ENCODE measurements around the gene SPATA31D1. TPM values are rescaled to one million over a fixed set of nuclear protein-coding genes. Genes with fewer than 3 reads are reported as not detected.

The SPATA31D1 gene
- total and polyA plus RNA-seq, 10 donors, result not detected

DNA sequence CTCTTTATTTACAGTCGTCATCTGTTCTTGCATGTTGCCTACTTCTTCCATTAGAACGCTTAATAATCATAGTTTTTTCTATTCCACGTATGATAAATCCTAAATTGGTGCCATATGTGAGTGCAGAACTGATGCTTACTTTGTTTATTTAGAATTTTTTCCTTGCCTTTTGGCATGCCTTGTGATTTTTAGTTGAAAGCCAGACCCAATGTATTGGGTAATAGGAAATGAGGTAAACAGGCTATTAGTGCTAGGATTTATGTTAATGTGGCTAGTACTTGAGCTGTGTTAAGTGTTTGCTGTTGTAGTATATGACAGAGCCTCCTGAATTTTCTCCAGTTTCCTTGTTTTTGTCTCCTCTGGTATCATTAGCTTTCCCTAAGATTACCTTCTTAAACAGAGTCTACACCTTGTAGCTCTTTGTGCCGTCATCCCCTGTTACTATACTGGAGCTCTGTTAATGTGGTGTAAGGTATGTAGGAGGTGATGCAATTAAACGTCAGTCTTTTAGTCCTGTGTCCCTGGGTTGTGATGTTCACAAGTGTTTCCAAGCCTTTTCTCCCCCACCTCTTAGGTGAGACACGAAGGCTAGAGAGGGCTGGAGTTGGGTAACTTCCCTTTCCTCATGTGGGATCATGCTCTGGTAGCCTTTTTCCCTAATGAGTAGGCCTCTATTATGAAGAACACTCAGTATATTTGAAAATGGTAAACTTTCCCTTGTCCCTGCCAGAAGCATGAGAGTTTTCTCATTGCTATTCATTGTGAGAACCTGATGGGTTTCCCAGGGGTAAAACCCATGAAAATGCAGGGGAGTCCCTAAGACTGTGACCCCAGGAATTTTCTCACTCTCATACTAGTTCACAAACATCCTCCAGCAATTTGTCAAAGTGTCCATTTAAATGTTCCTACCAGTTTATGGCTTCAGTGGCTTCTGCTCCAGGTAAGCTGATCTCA is 24.1 kb upstream of the SPATA31D1 start:
- Histone ChIP-seq H3K27ac (no peak overlapping the region), H3K27me3 (replicated peaks in 1 of 7) (no peaks in the 10 kb centered on the region), H3K36me3 (no peaks in the 10 kb centered on the region), H3K4me1 (no peaks in the 10 kb centered on the region), H3K4me3 (no peak overlapping the region), H3K9me3 (peaks cover 0 to 22% (median 0%) of the 10 kb centered on the region in 8 donors)
- intact Hi-C loops (cut with DNase I; ENCODE audit: low total_unique reads), result no loop called here
- DNase-seq, result no peak
- TF ChIP-seq, protein P1, sequence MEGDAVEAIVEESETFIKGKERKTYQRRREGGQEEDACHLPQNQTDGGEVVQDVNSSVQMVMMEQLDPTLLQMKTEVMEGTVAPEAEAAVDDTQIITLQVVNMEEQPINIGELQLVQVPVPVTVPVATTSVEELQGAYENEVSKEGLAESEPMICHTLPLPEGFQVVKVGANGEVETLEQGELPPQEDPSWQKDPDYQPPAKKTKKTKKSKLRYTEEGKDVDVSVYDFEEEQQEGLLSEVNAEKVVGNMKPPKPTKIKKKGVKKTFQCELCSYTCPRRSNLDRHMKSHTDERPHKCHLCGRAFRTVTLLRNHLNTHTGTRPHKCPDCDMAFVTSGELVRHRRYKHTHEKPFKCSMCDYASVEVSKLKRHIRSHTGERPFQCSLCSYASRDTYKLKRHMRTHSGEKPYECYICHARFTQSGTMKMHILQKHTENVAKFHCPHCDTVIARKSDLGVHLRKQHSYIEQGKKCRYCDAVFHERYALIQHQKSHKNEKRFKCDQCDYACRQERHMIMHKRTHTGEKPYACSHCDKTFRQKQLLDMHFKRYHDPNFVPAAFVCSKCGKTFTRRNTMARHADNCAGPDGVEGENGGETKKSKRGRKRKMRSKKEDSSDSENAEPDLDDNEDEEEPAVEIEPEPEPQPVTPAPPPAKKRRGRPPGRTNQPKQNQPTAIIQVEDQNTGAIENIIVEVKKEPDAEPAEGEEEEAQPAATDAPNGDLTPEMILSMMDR (IDR thresholded peaks at IDR 0.05 in 8 of 11, conservative IDR thresholded peaks at IDR 0.05 in 3 of 11), result no peak
- TF ChIP-seq POLR2A (IDR thresholded peaks at IDR 0.05) (no peak), POLR2AphosphoS5 (IDR thresholded peaks at IDR 0.05) (no peak)
- whole genome bisulfite sequencing, 5 donors, result 68 to 88% (median 78%) methylated on average over 6 of the region's 6 CpGs

DNA sequence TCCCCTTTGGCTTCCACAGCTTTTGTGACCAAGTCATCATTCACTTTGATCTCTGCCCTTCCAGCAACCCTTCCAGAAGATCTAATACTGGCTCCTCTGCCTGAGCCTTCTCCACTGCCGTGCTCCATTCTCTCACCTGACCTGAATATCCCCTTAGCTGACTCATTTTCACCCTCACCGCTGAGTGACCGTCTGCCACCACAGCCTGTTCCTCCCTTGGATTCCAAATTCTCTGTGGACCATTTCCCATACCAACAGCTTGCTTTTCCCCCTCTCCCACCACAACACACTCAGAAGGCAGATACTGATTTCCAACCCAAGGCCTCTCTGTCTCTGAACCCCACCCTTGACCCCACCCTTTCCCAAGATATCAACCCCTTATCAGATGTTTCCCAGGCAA is 20.5 kb upstream of the SPATA31D1 start:
- DNase-seq, result no peak

DNA sequence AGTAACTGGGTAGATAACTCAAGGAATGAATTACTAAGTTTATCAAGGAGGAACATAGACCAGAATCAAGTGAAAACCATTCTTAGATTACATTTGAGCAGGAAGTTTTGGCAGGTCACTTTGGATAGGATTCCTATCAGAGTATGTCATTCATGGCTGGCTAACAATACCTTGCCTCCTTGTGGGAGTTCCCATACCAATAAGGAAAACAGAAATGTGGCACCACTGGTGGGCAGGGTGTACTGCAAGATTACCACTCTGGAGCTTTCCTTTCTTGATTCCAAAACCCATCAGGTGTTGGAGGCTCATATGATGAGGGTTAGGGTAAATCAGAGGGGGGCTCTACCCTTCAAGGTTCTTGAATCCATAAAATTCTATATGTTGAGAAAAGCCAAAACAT is 18.6 kb upstream of the SPATA31D1 start:
- no peak overlapping the region for H3K4me3 ChIP-seq
- peaks cover 0 to 38% (median 8%) of the 10 kb centered on the region in 8 donors for H3K9me3 ChIP-seq
- H3K4me1 ChIP-seq, result no peaks in the 10 kb centered on the region
- TF ChIP-seq, protein P1 (IDR thresholded peaks at IDR 0.05 in 8 of 11, conservative IDR thresholded peaks at IDR 0.05 in 3 of 11), result no peak
- TF ChIP-seq POLR2A (IDR thresholded peaks at IDR 0.05), result no peak
- TF ChIP-seq POLR2AphosphoS5 (IDR thresholded peaks at IDR 0.05), result no peak
- intact Hi-C loops (cut with DNase I; ENCODE audit: low total_unique reads), result no loop called here
- no peak for DNase-seq
- H3K27ac ChIP-seq, result no peak overlapping the region
- no peaks in the 10 kb centered on the region for H3K36me3 ChIP-seq
- no peaks in the 10 kb centered on the region for H3K27me3 ChIP-seq (replicated peaks in 1 of 7)

More for the DNA sequence above, 20.5 kb upstream of the SPATA31D1 start:
- Histone ChIP-seq H3K9me3 (peaks cover 0 to 22% (median 0%) of the 10 kb centered on the region in 8 donors), H3K27ac (no peak overlapping the region), H3K27me3 (replicated peaks in 1 of 7) (no peaks in the 10 kb centered on the region), H3K4me3 (no peak overlapping the region), H3K4me1 (no peaks in the 10 kb centered on the region), H3K36me3 (no peaks in the 10 kb centered on the region)
- intact Hi-C loops (cut with DNase I; ENCODE audit: low total_unique reads), result no loop called here
- 85 to 98% (median 90%) methylated on average over 3 of the region's 3 CpGs for WGBS, 5 donors
- no peak for TF ChIP-seq POLR2A (IDR thresholded peaks at IDR 0.05)
- TF ChIP-seq POLR2AphosphoS5 (IDR thresholded peaks at IDR 0.05), result no peak
- TF ChIP-seq, protein P1 (IDR thresholded peaks at IDR 0.05 in 8 of 11, conservative IDR thresholded peaks at IDR 0.05 in 3 of 11), result no peak

DNA sequence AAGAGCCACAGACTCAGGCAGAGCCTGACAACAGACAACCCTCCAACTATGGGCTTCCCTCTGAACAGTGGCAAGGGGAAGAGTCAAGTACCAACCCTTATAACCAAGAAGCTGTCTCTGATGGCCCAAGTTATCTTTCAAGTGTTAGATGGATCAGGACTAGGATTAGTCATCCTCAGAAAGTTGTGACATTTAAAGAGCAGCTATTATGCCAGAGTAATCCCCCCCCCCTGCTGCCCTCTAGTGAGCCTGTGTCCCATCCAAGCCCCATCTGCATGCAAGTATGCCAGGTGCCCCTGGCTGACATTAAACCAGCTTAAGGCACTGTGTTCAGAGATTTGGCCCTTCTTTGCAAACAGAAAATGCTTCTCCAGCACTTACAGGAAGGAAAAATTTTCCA is 16.8 kb upstream of the SPATA31D1 start:
- no peaks in the 10 kb centered on the region for H3K36me3 ChIP-seq
- no peak for TF ChIP-seq POLR2A (IDR thresholded peaks at IDR 0.05)
- TF ChIP-seq, protein P1 (IDR thresholded peaks at IDR 0.05 in 8 of 11, conservative IDR thresholded peaks at IDR 0.05 in 3 of 11), result no peak
- no peak for TF ChIP-seq POLR2AphosphoS5 (IDR thresholded peaks at IDR 0.05)
- no peak overlapping the region for H3K4me3 ChIP-seq
- no peaks in the 10 kb centered on the region for H3K4me1 ChIP-seq
- no peak overlapping the region for H3K27ac ChIP-seq
- H3K27me3 ChIP-seq (replicated peaks in 1 of 7), result no peaks in the 10 kb centered on the region
- H3K9me3 ChIP-seq, result peaks cover 0 to 35% (median 8%) of the 10 kb centered on the region in 8 donors
- intact Hi-C loops (cut with DNase I; ENCODE audit: low total_unique reads), result no loop called here
- DNase-seq, result no peak
